HG03520 (cell line): ENCODE measurements around the gene SLC25A42.

Source experiments
- ATAC-seq: cut with Tn5 transposase; IDR thresholded peaks from one replicate; pipeline ENCODE4 v1.9.1; 2021; ENCODE audit warnings: mild to moderate bottlenecking, moderate library complexity; ENCODE audit not compliant: unreplicated experiment

Gene SLC25A42

DNA sequence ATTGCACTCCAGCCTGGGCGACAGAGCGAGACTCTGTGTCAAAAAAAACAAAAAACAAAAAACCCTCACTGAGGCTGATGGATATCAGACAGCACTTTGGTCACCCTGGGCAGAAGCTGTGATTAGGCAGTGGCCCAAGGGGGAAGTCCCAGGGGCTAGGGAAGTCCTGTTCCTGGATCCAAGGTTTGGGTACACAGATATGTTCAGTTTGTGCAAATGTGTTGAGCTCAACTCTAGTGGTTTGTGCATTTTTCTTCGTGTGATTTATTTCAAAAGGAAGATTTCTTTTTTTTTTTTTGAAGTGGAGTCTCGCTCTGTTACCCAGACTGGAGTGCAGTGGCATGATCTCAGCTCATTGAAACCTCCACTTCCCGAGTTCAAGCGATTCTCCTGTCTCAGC, 94.0 kb downstream of the SLC25A42 start:
- no peak for ATAC-seq

DNA sequence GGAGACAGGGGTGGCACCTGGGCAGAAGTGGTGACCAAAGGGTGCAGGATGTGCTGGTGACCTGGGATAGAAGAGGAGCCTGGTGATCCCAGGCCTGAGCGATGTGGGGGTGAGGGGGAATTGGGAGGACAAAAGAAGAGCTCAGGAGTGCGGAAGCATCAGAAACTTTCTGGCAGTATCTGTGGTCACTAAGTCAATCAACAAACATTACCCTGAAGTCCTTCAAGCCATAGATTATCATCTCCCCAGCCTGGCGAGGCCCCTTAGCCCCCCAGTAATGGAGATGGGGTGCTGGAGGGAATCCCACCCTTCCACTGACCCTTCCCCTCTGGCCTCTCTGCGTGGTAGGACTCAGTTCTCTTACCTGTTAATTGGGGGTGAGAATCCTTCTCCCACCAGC, 95.7 kb downstream of the SLC25A42 start:
- ATAC-seq, result no peak

DNA sequence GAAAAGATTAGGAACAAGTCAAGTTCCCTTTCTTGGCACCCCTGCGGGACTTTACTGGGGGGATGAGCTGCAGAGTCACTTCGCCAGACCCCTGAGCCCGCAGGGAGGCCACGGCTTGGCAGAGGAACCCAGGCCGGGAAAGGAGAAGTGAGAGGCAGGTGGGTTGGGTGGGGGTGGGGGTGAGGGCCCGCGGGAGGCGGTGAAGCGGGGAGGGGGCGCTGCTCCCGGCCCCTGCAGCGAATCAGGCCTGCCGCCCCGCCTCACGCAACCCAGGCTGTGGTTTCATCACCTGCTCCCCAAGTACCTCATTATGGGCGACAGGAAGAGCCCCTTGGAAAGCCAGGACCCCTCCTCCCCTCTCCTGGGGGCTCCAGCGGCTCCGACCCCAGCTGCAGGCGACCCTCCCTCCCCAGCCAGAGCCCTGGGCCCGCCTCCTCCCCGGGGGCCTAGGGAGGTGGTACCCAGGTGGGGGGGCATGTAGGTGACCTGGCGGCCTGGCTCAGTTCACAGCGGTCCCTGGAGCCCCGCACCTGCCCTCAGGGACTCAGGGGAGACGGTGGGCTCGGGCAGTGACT, 96.8 kb downstream of the SLC25A42 start:
- no peak for ATAC-seq

DNA sequence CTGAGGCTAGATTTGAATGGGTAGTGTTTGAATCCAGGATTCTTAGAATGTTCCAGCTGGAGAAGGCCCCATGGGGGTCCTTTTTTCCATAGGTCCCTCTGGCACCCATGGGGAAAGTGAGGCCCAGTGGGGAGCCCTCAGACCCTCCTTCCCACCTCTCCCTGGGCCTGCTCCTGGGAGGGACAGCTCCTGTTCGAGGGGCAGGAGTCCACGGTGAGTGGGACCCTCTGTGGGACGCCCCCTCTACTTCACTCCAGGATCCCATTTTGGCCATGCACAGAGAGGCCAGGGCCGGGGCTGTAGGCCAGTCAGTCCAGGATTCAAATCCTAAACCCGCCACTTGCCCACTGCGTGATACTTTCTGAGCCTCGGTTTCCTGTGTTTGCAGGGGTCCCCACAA, 98.7 kb downstream of the SLC25A42 start:
- ATAC-seq, result no peak
